ENCODE data around the gene CD22. TPM values are rescaled to one million over a fixed set of nuclear protein-coding genes. Genes with fewer than 3 reads are reported as not detected.

CD22 gene
- total and polyA plus RNA-seq, 8 donors, result 0.32 to 2.1 (median 0.71) TPM

DNA sequence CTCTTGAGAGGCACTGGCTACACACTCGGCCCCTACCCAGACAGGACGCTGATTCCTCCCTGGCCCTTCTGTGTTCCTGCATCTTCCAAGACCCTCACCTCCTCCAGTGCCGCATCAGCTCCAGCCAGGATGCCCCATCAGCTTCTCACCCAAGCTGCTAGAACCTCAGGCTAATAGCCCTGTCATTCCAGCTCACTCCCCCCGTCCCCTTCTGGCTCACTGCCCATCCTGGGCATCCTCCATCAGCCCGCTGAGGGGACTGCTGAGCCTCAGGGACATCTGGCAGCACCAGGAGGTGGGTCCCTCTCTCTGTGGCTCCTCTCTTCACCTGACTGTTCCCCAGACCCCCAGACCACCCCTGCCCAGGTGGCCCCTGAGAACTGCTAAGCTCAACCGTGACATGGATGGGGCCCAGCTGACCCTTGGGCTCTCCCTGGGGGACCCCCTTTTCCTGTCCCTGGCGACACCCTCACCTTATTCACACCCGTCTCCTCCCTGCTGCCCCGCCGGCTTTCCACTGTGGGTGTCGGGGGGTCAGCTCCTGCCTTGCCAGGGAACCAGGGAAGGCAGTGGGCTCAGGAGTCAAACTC is 34.1 kb downstream of the CD22 start:
- no peaks in the 10 kb centered on the region for H3K4me1 ChIP-seq
- no peak for ATAC-seq
- H3K4me3 ChIP-seq, result no peak overlapping the region
- intact Hi-C loops (cut with DNase I), result no loop called here
- FAIRE-seq, result no peak
- no peaks in the 10 kb centered on the region for H3K9me3 ChIP-seq
- H3K27me3 ChIP-seq, result no peaks in the 10 kb centered on the region
- WGBS, 2 donors, result 88% methylated on average over 11 of the region's 11 CpGs; no CpG with 5 or more reads in 1 of the 2 donors
- DNase-seq, result no peak
- no peak for TF ChIP-seq CTCF (IDR thresholded peaks at IDR 0.05)
- no peak overlapping the region for H3K27ac ChIP-seq
- no peaks in the 10 kb centered on the region for H3K36me3 ChIP-seq

GRCh38 chr19:35363711-35364425 is 34.9 kb downstream of the CD22 start:
- no peak overlapping the region for H3K4me3 ChIP-seq
- ATAC-seq (no peak), FAIRE-seq (no peak), DNase-seq (no peak)
- no peaks in the 10 kb centered on the region for H3K36me3 ChIP-seq
- TF ChIP-seq CTCF (IDR thresholded peaks at IDR 0.05), result no peak
- intact Hi-C loops (cut with DNase I), result no loop called here
- no peak overlapping the region for H3K27ac ChIP-seq
- no peaks in the 10 kb centered on the region for H3K9me3 ChIP-seq
- 83% methylated on average over 19 of the region's 19 CpGs; no CpG with 5 or more reads in 1 of the 2 donors for WGBS, 2 donors
- H3K27me3 ChIP-seq, result no peaks in the 10 kb centered on the region
- no peaks in the 10 kb centered on the region for H3K4me1 ChIP-seq

DNA sequence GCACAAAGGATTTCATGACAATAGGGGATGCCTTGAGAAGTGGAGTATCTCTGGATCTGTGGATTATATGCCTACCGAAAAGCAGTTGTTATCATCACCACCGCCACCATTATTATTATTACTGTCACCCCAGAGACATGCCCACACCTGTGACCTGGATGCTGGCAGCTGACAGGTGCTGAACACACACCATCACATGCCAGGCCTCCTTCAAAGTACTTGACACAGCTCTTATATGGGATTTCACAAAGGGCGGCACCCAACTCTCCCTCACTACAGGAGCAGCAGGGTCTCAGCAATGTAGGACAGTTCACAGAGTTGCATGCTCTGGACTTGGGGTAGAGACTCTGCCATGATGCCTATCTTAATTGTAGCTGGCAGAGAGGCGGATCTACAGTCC is 36.3 kb downstream of the CD22 start:
- Histone ChIP-seq H3K9me3 (no peaks in the 10 kb centered on the region), H3K4me1 (no peaks in the 10 kb centered on the region), H3K4me3 (no peak overlapping the region), H3K36me3 (no peaks in the 10 kb centered on the region), H3K27me3 (no peaks in the 10 kb centered on the region), H3K27ac (no peak overlapping the region)
- TF ChIP-seq CTCF (IDR thresholded peaks at IDR 0.05), result no peak
- intact Hi-C loops (cut with DNase I), result no loop called here
- ATAC-seq (no peak), FAIRE-seq (no peak), DNase-seq (no peak)
- 88% methylated on average over 4 of the region's 4 CpGs; no CpG with 5 or more reads in 1 of the 2 donors for WGBS, 2 donors

DNA sequence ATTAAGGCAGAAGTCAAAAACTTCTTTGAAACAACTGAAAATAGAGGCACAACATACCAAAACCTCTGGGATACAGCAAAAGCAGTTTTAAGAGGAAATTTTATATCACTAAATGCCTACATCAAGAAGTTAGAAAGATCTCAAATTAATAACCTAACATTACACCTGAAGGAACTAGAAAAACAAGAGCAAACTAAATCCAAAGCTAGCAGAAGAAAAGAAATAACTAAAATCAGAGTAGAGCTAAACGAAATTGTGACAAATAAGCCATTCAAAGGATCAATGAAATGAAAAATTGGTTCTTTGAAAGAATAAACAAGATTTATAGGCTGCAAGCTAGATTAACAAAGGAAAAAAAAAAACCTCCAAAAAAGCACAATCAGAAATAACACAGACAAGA is 39.4 kb downstream of the CD22 start:
- intact Hi-C loops (cut with DNase I), result no loop called here
- no peak for FAIRE-seq
- DNase-seq, result no peak
- Histone ChIP-seq H3K27me3 (no peaks in the 10 kb centered on the region), H3K9me3 (no peaks in the 10 kb centered on the region), H3K27ac (no peak overlapping the region), H3K4me3 (no peak overlapping the region), H3K36me3 (no peaks in the 10 kb centered on the region), H3K4me1 (no peaks in the 10 kb centered on the region)
- no peak for TF ChIP-seq CTCF (IDR thresholded peaks at IDR 0.05)
- WGBS, 2 donors, result 55% methylated on average over 1 of the region's 1 CpG; no CpG with 5 or more reads in 1 of the 2 donors
- ATAC-seq, result no peak

- DNase-seq (no peak), FAIRE-seq (no peak), ATAC-seq (no peak)
- Histone ChIP-seq H3K27me3 (no peaks in the 10 kb centered on the region), H3K4me3 (no peak overlapping the region), H3K4me1 (no peaks in the 10 kb centered on the region), H3K27ac (no peak overlapping the region), H3K36me3 (no peaks in the 10 kb centered on the region), H3K9me3 (no peaks in the 10 kb centered on the region)
- TF ChIP-seq CTCF (IDR thresholded peaks at IDR 0.05), result no peak
- intact Hi-C loops (cut with DNase I), result no loop called here
Observed at GRCh38 chr19:35369522-35369921, 40.5 kb downstream of the CD22 start.

All from pancreas (tissue), 10 donors.